Pancreas (tissue), 10 donors: ENCODE data around the gene ELMO2. TPM values are rescaled to one million over a fixed set of nuclear protein-coding genes. Genes with fewer than 3 reads are reported as not detected.
A peak's percentile ranks its signal among the peaks of the same experiment; 100 is the strongest.

Experiments used
- ATAC-seq, 4 donors: fragments of 200-7000 bp; cut with Tn5 transposase; one replicate each; pipeline versions ENCODE4 v1.8.0 to v1.9.1; 2020; ENCODE audit warnings: mild to moderate bottlenecking in 4 of 4, moderate library complexity in 4 of 4
- DNase-seq, 6 donors: peaks; one replicate each; pipeline ENCODE4 v3.0.0-alpha.2; 2020
- FAIRE-seq: peaks from 2 replicates; lab custom pipeline; 2012; peaks lifted over from hg19 to GRCh38; lab: Jason Lieb, UNC
- H3K27ac ChIP-seq, 4 donors: fragments of 200-600 bp; sonication (generic); 1 replicate in 3 of 4; 2 replicates in 1 of 4; pipeline versions ENCODE4 v1.5.0 to v1.8.0; 2020
- H3K27me3 ChIP-seq, 4 donors: fragments of 200-600 bp; one replicate each; pipeline ENCODE4 v1.8.0; 2021
- H3K36me3 ChIP-seq, 3 donors: fragments of 200-600 bp; sonication (generic) in 1 of 3; one replicate each; pipeline versions ENCODE4 v1.5.0 to v1.8.0; 2020 to 2021
- H3K4me1 ChIP-seq, 3 donors: fragments of 200-600 bp; one replicate each; pipeline ENCODE4 v1.8.0; 2021
- H3K4me3 ChIP-seq, 4 donors: fragments of 200-600 bp; sonication (generic) in 2 of 4; one replicate each; pipeline versions ENCODE4 v1.5.0 to v1.8.0; 2020 to 2021
- H3K9me3 ChIP-seq, 4 donors: fragments of 200-600 bp; one replicate each; pipeline ENCODE4 v1.8.0; 2021
- CTCF ChIP-seq, 4 donors: fragments of 200-600 bp; sonication (generic) in 3 of 4; IDR thresholded peaks; one replicate each; pipeline versions ENCODE4 v1.5.0 to v1.8.0; 2021; ENCODE audit warnings: antibody characterized with exemption in 4 of 4
- WGBS, 2 donors: extraction: QIAGEN DNeasy Blood & Tissue Kit; methylation state at CpG; one replicate each; pipeline ENCODE4 v1.1.7; 2013; 5-methylcytosine and 5-hydroxymethylcytosine counted together
- intact Hi-C, 3 donors: fragments of 100-400 bp; cut with DNase I; formaldehyde crosslinking; loops; one replicate each; pipeline versions ENCODE4 v1.11.1 to v1.14.2; 2022
- polyA plus RNA-seq, 2 donors: library from polyadenylated mRNA; stranded (reverse); fragments of 200-250 nt; gene quantifications; one replicate each; pipeline ENCODE4 v1.2.3, GENCODE V29; 2013
- total RNA-seq, 6 donors: library from RNA; stranded (reverse); fragmentation: NEBNext Ultra II Directional in 4 of 6; extraction: Animal tissue kit (Norgen Biotek cat#: 25700) in 4 of 6; gene quantifications; one replicate each; pipeline versions ENCODE4 v1.2.1 to v1.2.4, GENCODE V29; 2021 to 2023
- donor health status: healthy with polysubstance abuse.
- donor health status: DM: no; HTN: no; CAD: no; lungs with moderate emphysema.
- donor health status: DM: no; HTN: no; CAD: no.
- donor health status: control.
- donor health status: control.
- donor health status: Bipolar disorder and iron deficiency.
- donor health status: DM: yes; HTN: yes; CAD: no.
- donor health status: DM: no; HTN: no; CAD: no.
- donor health status: DM: no; HTN: no; CAD: no.
- donor health status: DM: yes; HTN: yes; CAD: no.

ELMO2 gene
- total and polyA plus RNA-seq, 8 donors = 16.7 to 32.6 (median 27.7) TPM

- no peak for ATAC-seq
- no peak for TF ChIP-seq CTCF (IDR thresholded peaks at IDR 0.05)
- no peaks in the 10 kb centered on the region for H3K9me3 ChIP-seq
- DNase-seq = no peak
- FAIRE-seq = no peak
- H3K4me3 ChIP-seq = no peak overlapping the region
- H3K27ac ChIP-seq = no peak overlapping the region
- WGBS, 2 donors = 87 to 89% methylated on average over 18 of the region's 18 CpGs
- H3K27me3 ChIP-seq = no peaks in the 10 kb centered on the region
- H3K4me1 ChIP-seq = no peaks in the 10 kb centered on the region
- intact Hi-C loops = no loop called here
- peaks cover 0 to 19% (median 3%) of the 10 kb centered on the region in 3 donors for H3K36me3 ChIP-seq
These were observed 54.0 kb downstream of the ELMO2 start for GRCh38 chr20:46352370-46352938.

- FAIRE-seq (no peak), ATAC-seq (no peak), DNase-seq (no peak)
- H3K4me3 ChIP-seq = no peak overlapping the region
- H3K27me3 ChIP-seq = no peaks in the 10 kb centered on the region
- no peaks in the 10 kb centered on the region for H3K4me1 ChIP-seq
- H3K9me3 ChIP-seq = no peaks in the 10 kb centered on the region
- WGBS, 2 donors = 87 to 90% methylated on average over 7 of the region's 7 CpGs
- peaks cover 0 to 19% (median 3%) of the 10 kb centered on the region in 3 donors for H3K36me3 ChIP-seq
- TF ChIP-seq CTCF (IDR thresholded peaks at IDR 0.05) = no peak
- no peak overlapping the region for H3K27ac ChIP-seq
- intact Hi-C loops = no loop called here
These were observed 54.9 kb downstream of the ELMO2 start for GRCh38 chr20:46351357-46352058.

- 91 to 93% methylated on average over 8 of the region's 8 CpGs for WGBS, 2 donors
- Histone ChIP-seq H3K9me3 (no peaks in the 10 kb centered on the region), H3K27me3 (no peaks in the 10 kb centered on the region), H3K4me3 (no peak overlapping the region), H3K27ac (no peak overlapping the region), H3K36me3 (peaks cover 0 to 19% (median 3%) of the 10 kb centered on the region in 3 donors), H3K4me1 (no peaks in the 10 kb centered on the region)
- DNase-seq (no peak), FAIRE-seq (no peak), ATAC-seq (no peak)
- no peak for TF ChIP-seq CTCF (IDR thresholded peaks at IDR 0.05)
- intact Hi-C loops = no loop called here
These were observed 55.5 kb downstream of the ELMO2 start for GRCh38 chr20:46350986-46351267.

- peak in 3 of 4 donors; percentile 6 to 24 (median 8) for ATAC-seq
These were observed 56.0 kb downstream of the ELMO2 start for GRCh38 chr20:46350201-46350985.

More at GRCh38 chr20:46350201-46350985, 56.0 kb downstream of the ELMO2 start:
- DNase-seq = no peak
- H3K9me3 ChIP-seq = no peaks in the 10 kb centered on the region
- H3K27me3 ChIP-seq = no peaks in the 10 kb centered on the region
- H3K27ac ChIP-seq = no peak overlapping the region
- intact Hi-C loops = no loop called here
- FAIRE-seq = no peak
- H3K4me1 ChIP-seq = no peaks in the 10 kb centered on the region
- H3K36me3 ChIP-seq = peaks cover 0 to 19% (median 3%) of the 10 kb centered on the region in 3 donors
- H3K4me3 ChIP-seq = no peak overlapping the region
- WGBS, 2 donors = 76 to 77% methylated on average over 13 of the region's 13 CpGs
- no peak for TF ChIP-seq CTCF (IDR thresholded peaks at IDR 0.05)
